Fibroblast of the aortic adventitia (primary cell): Measurements from ENCODE around the gene CACNA1G. TPM values are rescaled to one million over a fixed set of nuclear protein-coding genes. Genes with fewer than 3 reads are reported as not detected.

Experiments
- DNase-seq: peaks from one replicate; pipeline ENCODE4 v3.0.0-alpha.2; 2010; ENCODE audit warnings: low read depth
- H3K4me3 ChIP-seq: 2 replicates; pipeline ENCODE4 v1.5.1; 2011; ENCODE audit warnings: low read depth, mild to moderate bottlenecking, control low read depth, low read length, moderate library complexity
- total RNA-seq: library from RNA; depleted of rRNA; stranded (reverse); fragments of >200 nt; gene quantifications from 2 replicates; pipeline ENCODE4 v1.2.3, GENCODE V29; 2012; ENCODE audit warnings: low replicate concordance
- TF ChIP-seq, protein P1 (sequence below): IDR thresholded peaks from 2 replicates; pipeline ENCODE4 v1.5.1; 2011; ENCODE audit warnings: mild to moderate bottlenecking, low read length, control low read depth, inconsistent platforms; ENCODE audit not compliant: insufficient read depth

CACNA1G gene
- total RNA-seq, 1 donor = 1.8 TPM

GRCh38 chr17:50629902-50630301 is 69.4 kb downstream of the CACNA1G start:
- TF ChIP-seq, protein P1, sequence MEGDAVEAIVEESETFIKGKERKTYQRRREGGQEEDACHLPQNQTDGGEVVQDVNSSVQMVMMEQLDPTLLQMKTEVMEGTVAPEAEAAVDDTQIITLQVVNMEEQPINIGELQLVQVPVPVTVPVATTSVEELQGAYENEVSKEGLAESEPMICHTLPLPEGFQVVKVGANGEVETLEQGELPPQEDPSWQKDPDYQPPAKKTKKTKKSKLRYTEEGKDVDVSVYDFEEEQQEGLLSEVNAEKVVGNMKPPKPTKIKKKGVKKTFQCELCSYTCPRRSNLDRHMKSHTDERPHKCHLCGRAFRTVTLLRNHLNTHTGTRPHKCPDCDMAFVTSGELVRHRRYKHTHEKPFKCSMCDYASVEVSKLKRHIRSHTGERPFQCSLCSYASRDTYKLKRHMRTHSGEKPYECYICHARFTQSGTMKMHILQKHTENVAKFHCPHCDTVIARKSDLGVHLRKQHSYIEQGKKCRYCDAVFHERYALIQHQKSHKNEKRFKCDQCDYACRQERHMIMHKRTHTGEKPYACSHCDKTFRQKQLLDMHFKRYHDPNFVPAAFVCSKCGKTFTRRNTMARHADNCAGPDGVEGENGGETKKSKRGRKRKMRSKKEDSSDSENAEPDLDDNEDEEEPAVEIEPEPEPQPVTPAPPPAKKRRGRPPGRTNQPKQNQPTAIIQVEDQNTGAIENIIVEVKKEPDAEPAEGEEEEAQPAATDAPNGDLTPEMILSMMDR = no peak
- DNase-seq = no peak
- H3K4me3 ChIP-seq = no peak overlapping the region

DNA sequence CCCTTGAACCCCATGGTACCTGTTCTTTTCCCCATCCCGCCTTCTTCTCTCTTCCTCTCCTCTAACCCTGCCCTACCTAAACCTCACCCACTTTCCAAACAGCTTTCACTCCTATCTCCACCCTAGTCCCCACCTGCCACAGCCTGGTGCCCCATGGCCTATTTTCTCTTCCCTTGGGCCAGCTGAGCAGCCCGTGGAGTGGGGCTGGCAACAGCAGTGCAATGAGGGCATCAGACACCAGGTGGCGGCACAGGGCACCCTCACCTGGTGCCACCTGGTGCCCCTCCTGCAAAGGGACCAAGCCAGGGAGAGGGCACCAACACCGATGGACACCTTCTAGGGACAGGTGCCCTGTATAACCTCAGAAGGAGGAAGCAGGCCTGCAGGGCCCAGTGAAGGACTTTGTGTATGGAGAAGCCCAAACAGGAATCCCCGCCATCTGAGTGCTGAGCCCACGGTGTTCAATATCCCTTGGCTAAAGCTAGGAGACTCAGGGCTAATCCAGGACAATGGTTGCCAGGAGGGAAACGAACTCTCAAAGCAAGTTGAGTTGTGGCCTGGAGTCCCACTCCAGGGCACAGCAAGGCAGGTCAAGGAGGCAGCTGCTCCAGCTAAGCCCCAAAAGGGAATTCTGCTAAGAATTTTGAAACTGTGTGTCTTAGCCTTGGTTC is 70.1 kb downstream of the CACNA1G start:
- DNase-seq = no peak
- no peak overlapping the region for H3K4me3 ChIP-seq
- TF ChIP-seq, protein P1 = peak; percentile 78

DNA sequence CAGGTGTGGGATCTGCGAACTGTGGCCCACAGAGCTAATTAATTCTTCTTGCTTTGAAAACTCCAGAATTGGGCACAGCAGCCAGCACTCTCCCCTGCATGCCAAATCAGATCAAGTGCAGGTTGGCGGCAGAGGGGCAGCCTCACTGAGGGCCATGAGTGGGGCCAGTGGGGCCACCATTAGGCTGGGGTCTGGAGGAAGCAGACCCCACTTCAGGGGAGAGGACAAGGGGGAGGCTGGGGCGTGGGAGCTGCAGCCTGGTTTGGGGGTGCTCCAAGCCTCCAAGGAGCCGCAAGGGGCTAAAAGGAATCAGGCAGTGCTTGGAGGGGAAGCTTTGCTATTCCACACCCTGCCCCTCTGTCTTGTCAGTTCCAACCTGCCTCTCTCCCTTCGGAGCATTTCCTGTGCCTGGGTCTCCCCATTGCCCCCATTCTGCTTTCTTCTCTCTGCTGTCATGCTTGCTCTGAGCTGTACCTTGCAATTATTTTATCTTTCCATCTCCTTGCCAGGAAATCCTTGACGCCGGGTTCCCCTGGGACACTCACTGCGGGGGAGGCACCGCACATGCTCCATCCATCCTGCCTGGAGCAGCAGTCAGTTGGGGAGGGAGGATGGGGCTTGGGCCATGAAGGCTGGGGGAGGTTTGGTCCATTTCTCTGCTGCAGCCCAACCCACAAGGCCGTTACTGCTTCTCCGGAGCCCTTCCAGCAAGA is 70.8 kb downstream of the CACNA1G start:
- peak; percentile 22 for DNase-seq
- TF ChIP-seq, protein P1 = no peak
- no peak overlapping the region for H3K4me3 ChIP-seq

DNA sequence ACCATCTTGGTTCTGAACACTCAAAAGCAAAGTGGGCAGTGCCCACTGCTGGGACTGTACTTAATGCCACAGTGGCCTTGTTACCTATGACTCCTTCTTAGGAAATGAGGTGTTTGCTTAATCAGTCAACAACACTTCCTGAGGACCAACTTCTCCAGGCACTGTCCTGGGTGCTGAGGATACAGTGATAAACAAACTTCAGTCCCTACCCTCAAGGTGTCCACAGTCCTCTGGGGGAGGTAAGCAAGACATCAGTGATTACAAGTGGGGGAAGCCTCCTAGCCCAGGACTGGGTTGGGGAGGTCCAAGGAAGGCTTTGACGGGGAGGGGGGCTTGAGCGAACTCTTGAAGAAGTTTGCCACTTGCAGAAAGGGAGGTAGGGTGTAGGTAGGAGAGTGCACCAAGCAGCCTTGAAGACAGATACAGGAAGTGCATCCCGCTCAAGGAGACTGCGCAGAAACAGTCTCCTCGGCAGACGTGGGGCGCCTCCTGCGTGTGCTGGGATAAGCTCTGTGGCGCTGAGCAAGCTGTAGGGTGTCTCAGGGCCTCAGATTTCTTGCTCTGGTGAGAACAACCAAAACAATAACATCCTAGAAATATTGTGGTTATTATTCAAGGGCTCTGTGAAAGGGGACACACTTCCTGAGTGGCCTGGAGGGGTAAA is 71.5 kb downstream of the CACNA1G start:
- H3K4me3 ChIP-seq = no peak overlapping the region
- TF ChIP-seq, protein P1 = no peak
- no peak for DNase-seq

DNA sequence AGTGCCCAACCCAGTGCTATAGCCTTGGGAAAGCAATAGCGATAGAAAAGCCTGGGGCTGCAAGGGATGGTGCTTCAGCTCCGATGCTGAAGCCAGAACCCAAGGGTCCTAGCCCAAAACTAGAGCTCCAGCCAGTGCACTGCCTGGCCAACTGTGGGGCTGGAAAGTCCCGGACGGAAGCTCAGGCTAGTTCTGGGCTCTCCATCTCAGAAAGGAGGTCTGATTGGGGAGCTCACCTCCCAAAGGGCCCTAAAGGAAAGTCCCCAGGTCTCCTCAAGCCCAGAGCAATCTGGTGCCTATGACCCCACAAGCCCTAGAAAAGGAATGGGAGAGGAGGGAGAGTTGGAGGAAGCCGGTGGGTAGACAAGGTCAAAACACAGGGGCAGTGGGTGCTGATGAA is 72.1 kb downstream of the CACNA1G start:
- TF ChIP-seq, protein P1 = no peak
- no peak for DNase-seq
- H3K4me3 ChIP-seq = no peak overlapping the region

DNA sequence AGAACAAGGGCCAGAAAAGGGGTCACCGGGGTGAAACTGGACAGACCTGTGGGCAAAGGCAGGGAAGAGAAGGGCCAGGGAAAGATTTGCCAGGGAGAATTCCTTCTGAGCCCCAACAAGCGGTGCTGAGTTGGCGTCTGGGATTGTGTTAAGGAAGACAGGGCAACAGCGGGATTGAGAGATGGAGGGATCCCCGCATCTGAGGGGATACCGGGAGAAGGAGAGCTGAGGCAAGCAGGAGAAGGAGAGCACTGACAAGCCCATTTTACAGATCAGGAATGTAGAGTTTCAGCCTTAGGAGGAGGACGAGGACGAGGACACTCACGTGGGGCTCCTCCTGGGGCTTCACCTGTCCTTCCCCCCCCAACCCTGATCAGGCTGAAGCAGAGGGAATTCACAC is 73.2 kb downstream of the CACNA1G start:
- H3K4me3 ChIP-seq = no peak overlapping the region
- no peak for DNase-seq
- TF ChIP-seq, protein P1 = no peak
